GM19467 (cell line): ENCODE measurements around the gene TARBP1.

Experiments used
- ATAC-seq: cut with Tn5 transposase; IDR thresholded peaks from one replicate; pipeline ENCODE4 v1.9.1; 2021; ENCODE audit warnings: mild to moderate bottlenecking, moderate library complexity; ENCODE audit not compliant: unreplicated experiment

The TARBP1 gene

DNA sequence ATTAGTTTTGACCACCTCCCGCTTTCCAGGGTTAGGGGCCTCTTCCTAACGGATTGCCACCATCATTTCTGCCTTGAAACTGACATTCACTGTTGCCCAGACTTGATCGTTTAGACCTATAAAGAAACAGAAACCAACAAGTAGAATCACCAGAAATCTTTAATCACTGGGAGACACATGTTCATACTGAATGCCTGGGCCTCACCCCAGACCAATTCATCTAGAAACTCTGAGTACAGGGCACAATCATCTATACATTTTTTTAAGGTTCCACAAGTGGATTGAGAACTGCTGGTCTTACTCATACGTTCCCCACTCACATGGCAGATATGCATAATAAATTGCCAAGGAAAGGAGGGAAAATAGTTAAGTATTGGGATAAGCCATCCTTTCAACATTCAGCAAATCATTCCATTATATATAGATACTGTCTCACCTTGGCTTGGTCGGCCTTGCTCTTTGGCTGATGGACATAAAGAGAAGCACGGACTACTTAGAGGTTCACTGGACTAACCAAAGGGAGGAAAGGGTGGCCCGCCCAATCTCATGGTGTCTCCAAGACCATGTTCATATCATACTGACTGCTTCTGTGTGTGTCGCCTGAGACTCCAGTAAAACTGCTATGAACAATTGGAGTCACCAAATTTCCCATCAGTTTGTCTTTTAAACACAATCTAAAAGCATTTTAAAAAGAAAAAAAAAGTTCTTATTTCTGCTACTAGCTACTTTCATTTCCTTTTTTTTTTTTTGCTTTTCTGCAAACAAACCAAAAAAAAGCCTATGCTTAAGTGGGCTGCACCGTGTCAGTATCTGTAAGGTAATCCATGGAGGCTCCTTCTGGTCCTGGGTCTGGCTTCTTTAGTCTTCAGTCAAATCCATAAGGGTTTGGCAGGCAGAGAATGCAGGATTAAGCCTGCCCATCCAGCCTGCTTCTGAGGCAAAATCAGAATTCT, 9.4 kb upstream of the TARBP1 start:
- ATAC-seq: no peak

DNA sequence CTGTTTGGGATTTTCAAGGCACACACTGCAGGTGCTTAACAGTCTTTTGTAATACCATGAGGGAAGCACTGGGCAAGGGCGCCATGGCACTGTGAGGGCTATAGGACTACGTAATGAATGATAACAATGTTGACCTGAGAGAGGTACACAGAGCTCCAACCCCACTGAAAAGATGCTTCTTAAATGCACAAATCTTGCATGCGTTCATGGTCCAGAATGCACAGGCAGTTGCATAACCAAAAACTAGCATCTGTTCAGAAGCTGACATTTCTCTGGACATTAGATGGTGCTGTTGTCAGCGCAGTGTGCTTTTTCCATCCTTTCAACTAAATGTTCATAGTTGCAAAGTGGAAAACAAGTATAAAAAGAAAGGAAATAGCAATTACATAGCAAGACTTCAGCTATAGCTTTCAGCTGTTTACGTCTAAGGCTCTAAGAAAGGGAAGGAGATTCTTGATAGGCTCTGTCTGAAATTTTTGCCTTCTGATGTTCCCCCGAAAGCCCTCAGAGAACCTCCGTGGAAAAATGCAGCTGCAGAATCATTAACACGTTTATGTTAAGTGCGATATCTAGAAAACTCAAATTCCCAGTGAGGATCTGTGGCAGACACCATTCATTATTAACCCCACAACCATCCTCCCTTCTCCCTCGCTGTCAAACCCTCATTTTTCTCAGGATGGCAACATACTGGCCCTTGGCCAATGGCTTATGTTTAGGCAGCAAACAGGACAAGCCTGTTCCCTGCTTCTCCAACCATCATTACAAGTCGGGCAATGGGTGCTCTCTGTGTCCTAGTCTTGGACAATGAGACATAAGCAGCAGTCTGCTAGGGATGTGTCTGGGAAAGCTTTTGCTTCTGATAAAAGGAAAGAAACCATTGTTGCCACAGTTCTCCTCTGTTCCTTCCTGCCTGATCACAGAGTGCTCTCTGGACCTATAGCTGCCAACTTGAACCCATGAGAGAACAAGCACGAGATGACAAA, 8.2 kb upstream of the TARBP1 start:
- no peak for ATAC-seq

DNA sequence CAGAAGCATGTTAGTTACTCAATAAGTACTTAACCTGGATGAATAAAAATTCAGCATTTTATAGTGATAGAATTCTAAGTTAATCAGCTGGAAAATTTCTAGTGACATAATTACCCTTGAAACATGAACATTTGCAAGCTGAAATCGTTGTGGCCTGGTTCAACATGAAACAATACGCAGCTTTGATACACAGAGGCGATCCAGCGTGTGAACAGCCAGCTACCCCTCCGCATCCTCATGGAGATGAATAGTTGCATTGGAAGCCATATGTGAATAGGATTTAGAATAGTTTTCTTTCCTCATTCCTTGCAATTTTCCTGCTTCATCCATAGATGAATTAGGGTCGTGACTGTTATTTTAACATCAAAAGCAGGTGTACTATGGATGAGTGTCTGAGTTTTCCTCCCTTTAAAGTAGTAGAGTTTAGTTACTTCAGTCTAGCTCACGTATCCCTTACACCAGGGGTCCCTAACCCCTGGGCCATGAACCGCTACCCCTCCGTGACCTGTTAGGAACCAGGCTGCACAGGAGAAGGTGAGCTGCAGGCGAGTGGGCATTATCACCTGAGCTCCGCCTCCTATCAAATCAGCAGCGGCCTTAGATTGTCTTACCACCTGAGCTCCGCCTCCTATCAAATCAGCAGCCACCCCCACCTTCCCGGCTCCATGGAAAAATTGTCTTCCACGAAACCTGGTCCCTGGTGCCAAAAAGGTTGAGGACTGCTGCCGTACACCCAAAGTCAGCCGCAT, 6.2 kb upstream of the TARBP1 start:
- ATAC-seq: no peak

DNA sequence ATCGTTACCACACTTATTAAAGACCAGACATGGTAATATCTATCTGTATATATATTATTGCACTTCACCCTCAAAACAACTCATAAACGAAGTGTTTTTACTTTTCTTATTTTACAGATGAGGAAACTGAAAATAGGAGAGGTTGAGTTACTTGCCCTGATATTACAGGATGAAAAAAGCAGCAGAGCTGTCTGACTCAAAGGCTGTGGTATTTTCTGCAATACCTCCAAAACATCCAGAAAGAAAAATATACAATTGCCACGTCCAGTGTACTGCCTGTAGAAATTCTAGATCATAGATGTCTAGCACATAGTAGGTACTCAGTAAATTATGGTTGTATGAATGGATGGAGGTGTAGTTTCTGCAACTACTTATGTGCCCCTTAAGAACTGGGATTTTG, 5.2 kb upstream of the TARBP1 start:
- ATAC-seq: no peak

DNA sequence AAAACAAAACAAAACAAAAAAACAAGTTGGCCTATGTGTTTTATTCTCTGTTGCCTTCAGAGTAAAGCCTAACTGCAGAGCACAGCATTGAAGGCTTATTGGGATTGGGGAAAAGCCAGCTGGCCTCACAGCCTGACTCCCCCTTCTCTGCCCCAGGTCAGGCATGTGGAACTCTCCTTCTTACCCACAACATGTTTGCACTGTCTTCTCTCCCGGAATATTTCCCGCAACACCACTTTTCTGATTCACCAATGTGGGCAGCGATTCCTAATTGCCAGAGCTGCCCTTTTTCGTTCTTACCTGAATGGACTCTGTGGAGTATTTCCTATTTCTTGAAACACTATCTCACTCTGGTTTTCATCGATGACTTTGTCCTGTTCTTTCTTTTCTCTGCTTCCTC, 2.8 kb upstream of the TARBP1 start:
- ATAC-seq: no peak

DNA sequence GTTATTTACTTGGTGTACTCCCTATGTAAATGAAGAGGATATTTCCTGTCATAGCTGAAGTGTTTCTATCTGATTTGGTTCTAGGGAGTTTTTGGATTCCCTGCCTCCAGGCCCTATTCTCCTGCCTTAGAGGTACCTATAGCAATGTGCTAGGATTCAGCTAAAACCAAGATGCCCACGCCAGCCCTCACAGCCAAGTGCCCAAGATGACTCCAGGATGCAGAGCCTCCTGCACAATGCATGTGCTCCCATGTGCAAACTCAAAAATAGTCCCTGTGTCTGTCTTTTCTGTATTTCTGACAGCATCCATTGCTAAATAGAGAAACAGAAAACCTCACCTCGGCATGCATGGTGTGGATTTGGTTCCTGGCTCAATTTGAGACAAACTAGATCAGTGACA, 887 bp upstream of the TARBP1 start:
- no peak for ATAC-seq

DNA sequence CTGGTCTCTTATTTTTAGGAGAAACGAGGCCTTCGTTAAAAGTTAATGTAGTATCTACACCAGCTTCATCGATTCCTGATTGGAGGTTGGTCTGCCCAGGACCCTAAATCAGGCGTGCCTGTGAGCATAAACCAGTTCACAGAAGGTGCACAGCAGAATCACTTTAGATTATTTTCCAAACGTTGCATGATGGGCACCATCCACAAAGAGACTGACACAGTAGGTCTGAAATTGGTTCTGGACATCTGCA, 256 bp upstream of the TARBP1 start:
- ATAC-seq: no peak

DNA sequence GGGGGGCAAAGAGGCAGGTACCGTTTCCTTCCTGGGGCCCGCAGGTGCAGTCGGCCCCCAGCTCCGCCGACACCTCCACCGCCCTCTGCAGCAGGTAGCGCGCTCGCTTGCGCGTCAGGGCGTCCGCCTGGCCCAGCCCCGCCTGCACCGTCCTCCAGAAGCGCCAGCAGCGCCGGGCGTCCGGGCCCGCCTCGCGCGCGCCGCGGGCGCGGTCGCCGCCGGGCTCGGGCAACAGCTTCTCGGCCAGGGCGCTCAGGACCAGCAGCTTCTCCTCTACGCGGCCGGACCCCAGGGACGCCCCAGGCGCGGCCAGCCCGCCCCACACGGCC, 863 bp downstream of the TARBP1 start:
- ATAC-seq: peak; percentile 54

DNA sequence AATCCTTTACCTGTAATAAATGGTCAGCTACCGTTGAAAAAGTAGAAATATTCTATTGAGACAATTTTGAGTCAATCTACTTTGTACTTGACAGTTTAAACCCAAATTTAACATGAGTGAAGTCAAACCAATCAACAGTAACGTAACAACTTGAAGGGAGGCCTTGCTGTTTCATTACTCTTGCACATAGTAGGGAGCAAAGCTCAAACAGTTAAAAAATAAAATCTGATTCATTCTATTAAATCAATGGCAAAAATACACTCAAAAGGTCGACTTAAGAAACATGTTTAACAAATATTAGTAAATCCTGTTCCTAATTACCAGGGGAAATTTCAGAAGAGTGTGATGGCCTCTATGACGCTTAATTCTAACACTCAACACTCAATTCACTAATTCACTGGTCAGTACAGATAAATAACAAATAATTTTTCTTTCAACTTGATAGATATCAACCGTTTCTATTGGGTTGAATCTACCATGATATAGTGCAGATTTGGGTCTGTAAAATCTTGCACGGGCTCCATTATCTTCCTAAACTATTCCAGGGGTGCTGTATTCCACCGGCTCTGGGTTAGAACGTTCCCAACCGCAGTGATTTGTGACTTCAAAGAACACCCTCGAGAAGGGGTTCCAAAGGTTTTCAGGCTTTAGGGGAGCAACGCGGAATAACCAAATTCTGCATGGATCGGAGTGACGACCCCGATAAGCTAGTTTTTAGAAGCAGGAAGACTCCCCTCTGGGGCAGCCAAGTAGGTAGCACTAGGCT, 1.4 kb downstream of the TARBP1 start:
- no peak for ATAC-seq

DNA sequence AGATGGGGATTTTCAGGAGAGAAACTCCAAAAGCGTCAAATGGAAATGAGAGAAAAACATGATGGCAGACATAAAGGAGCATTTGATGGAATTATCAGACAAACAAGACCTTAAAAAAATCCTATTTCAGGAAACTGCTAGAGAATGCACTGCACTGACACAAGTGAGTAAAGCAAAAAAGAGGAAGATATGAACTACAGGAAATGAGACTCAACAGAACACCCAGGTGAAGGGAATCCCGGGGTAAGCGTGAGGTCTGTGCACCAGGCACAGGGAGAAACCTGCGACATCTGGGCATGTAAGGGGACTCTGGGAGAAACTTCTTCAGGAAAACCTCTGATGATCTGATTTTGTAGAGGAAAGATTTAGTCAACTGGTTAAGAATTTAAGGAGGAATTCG, 2.8 kb downstream of the TARBP1 start:
- no peak for ATAC-seq

DNA sequence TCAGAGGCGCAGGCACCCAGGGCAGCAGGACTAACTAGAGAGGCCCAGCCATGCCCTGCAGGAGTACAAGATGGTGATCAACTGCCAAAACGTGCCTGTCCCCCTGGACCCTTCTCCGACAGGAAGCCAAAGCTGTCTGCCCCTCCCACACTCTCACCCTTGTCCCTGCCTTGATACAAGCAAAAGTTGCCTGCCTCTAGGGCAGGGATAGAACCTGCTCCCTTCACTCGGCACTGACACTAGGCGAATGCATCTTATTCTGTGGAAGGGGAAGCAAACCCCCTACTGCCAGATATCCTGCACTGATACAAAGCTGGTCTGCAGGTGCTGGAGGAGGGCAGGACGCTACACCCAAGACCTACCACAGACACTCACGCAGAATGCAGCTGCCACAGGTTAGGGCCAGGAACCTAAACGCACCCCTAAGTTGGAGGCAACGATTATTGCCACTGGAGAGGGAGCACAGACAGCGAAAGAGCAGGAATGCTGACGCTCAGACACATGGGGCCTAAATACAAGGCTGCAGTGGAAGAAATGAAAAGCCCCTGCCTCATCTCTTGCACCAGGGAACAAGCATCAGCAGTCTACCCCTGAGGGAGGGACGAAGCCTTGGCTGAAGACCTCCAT, 3.7 kb downstream of the TARBP1 start:
- no peak for ATAC-seq

DNA sequence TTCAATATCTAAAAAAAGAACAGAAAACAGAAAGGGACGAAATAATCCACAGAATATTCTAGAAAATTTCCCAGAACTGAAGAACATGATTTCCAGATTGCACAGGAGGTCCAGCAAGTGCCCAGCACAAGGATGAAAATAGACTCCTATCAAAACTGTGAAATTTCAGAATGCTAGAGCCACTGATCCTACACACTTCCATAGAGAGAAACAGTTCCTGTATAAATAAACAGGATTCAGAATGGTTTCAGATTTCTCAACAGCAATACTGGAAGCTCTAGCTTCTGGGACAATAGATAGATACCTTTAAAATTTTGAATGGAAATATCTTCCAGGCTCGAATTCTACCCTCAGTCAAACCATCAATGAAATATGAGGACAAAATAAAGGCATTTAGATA, 4.6 kb downstream of the TARBP1 start:
- ATAC-seq: no peak

DNA sequence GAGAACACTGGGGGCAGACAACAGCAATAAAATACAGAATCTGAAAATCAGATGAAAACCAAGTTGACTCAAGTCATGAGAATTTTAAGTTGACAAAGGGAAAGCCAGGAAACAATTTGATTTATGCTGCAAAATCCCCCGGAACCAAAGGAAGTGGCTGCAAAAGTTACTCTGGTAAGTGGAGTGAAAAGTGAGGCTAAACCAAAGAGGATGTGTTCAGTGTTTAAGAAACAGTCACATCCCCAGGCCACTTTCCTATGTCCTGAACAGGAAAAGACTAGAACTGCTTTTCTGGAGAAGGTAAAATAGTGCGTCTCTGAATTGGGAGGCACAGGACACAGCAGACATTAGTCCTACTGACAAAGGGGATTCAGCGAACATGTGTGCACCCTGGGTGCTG, 5.9 kb downstream of the TARBP1 start:
- no peak for ATAC-seq

DNA sequence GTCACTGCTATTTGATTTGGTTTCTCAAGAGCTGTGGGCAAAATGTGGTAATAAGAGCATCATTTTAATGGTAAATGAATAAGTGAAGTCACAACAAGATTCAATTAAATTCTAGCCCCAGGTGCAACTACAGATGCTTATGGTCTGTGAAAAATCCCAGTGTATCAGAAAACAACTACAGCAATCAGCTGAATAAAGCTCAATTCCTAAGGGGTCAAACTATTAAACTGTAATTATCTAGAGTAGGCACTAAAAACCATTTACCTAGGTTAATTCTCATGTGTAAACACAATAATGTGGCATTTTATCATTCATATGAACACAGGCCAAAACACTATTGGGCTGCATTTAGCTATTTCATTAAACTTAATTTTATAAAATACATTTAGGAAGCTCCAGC, 9.6 kb downstream of the TARBP1 start:
- no peak for ATAC-seq

DNA sequence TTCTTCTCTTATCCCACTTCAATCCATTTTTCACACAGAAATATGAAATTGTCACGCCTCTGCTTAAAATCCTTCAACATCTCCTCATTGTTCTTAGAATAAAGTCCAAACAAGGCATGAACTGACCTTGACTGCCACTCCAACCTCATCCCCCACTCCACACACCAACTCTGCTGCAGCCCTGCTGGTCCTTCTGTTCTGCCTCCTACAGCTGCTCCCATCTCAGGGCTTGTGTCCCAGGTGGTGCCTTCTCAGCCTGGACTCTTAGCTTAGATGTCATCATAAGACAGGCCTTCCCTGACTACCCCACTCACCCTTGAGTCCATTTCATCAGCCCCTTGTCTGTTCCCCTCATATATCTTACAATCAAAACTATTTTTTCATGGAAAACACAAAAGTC, 10.4 kb downstream of the TARBP1 start:
- no peak for ATAC-seq

DNA sequence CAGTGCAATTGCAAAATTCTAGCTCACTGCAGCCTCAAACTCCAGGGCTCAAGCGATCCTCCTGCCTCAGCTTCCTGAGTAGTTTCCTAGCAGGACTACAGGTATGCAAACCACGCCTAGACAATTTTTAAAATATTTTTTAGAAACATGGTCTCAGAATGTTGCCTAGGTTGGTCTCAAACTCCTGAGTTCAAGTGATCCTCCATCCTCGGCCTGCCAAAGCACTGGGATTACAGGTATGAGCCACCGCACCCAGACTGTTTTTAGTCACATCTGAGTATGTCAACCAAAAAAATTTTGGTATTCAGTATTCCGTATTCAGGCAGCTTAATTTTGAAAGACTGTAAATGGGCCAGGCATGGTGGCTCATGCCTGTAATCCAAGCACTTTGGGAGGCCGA, 11.2 kb downstream of the TARBP1 start:
- ATAC-seq: no peak

DNA sequence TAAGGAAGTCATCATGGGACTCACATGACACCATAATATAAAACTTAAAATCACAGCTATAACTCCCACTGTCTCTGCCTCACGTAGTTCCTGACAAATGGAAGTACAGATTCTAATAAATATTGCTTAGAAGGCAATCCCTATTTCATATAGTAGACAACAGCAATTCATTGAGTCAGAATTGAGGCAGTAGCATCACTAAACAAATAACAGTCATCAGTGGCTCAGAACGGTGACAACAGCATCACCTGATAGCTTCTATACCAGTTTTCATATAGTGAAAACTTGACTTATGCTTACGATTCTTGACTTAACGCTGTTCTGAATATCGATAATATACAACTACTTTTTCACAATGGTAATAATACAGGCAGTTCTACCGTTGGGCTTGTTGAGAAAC, 12.0 kb downstream of the TARBP1 start:
- no peak for ATAC-seq

DNA sequence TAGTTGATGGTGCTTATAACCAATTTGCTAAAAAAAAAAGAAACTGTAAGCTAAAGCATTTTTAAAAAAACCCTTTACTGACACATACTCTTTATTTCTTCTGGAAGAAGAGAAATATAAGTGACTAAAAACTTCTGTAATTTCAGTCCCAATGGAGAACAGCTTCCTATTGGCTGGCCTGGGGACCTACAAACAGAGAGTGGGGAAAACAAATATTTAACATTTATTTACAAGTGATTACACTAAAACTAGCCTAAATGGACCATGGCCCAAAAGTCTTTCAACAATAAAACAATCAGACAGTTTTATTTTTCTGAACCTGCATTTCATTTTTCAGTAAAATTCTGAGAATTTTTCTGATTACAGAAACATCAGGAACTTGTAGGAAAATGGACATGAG, 15.2 kb downstream of the TARBP1 start:
- ATAC-seq: no peak

DNA sequence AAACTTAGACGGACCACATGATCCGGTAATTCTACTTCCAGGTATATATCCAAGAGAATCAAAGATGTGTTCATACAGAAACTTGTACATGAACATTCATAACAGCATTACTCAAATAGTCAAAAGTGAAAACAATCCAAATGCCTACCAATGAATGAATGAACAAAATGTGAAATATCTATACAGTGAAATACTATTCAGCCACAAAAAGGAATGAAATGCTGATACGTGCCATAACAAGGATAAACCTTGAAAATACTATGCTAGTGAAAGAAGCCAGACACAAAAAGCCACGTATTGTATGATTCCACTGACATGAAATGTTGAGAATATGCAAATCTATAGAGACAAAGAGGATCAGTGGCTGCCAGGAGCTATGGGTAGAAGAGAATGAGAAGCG, 18.3 kb downstream of the TARBP1 start:
- ATAC-seq: no peak

DNA sequence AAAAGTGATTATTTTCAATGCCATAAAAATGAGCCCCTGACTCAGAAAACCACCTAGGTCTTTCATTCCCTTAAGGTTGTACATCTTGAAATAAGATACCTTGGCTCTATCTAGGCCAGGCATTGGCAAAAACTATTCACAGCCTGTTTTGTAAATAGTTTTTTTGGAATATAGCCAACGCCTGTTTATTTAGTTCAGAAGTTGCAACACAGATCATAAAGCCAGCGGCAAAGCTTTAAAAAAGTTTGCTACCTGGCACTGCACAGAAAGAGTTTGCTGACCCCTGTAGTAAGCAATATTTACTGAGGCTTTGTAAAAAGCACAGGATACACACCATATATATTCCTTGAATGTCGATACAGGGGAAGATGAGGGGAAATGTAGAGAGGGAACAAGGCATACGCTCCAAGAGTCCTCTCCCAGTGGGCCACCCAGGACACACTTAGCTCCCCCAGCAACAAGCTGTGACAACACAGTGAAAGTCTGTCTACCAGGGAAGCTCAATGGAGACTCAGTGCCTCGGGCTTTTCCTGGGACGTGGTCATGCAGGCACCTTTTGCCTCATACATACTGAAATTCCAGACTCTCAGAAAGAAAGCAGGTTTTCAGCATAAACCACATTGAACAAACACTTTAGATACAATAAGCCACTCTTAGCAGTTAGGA, 20.5 kb downstream of the TARBP1 start:
- no peak for ATAC-seq
